A673 (cell line): ENCODE results near the gene CUL9. TPM values are rescaled to one million over a fixed set of nuclear protein-coding genes. Genes with fewer than 3 reads are reported as not detected.

Source experiments
- BruUV-seq: library from RNA; stranded (reverse); fragments of 400-500 nt; replicated peaks from 2 replicates; lab custom pipeline; 2021; lab: Mats Ljungman, UMichigan
- CTCF ChIA-PET: fragments of 300-600 bp; sonication (Branson Sonifier 250); formaldehyde crosslinking; loops from one replicate; lab custom pipeline; 2022; ENCODE audit warnings: antibody characterized with exemption; lab: Charles Lee
- POLR2A ChIA-PET: fragments of 300-600 bp; sonication (Branson Sonifier 250); formaldehyde crosslinking; loops from one replicate; lab custom pipeline; 2022; ENCODE audit warnings: antibody characterized with exemption; ENCODE audit not compliant: low non-redundant PET; lab: Charles Lee
- DNase-seq: peaks from one replicate; pipeline ENCODE4 v3.0.0-alpha.2; 2015; ENCODE audit warnings: low spot score
- H3K27ac ChIP-seq: fragments of 200-600 bp; sonication (generic); 2 replicates; pipeline ENCODE4 v1.5.1; 2016; ENCODE audit warnings: mixed run types, low read depth, mild to moderate bottlenecking, mixed read lengths, antibody characterized with exemption, low read length; ENCODE audit not compliant: poor library complexity, severe bottlenecking
- H3K27me3 ChIP-seq: fragments of 200-600 bp; sonication (generic); replicated peaks from 2 replicates; pipeline ENCODE4 v1.6.1; 2017; ENCODE audit warnings: mixed run types, low read depth, mild to moderate bottlenecking, mixed read lengths, antibody characterized with exemption, low read length; ENCODE audit not compliant: insufficient read depth, poor library complexity
- H3K36me3 ChIP-seq: fragments of 200-600 bp; sonication (generic); 2 replicates; pipeline ENCODE4 v1.6.1; 2016; ENCODE audit warnings: mixed run types, mild to moderate bottlenecking, mixed read lengths, antibody characterized with exemption, low read length; ENCODE audit not compliant: insufficient read depth, poor library complexity, severe bottlenecking
- H3K4me1 ChIP-seq: fragments of 200-600 bp; sonication (generic); 2 replicates; pipeline ENCODE4 v1.6.1; 2017; ENCODE audit warnings: mixed run types, mild to moderate bottlenecking, mixed read lengths, antibody characterized with exemption, low read length; ENCODE audit not compliant: insufficient read depth, poor library complexity, severe bottlenecking
- H3K4me3 ChIP-seq: fragments of 200-600 bp; sonication (generic); 2 replicates; pipeline ENCODE4 v1.5.1; 2016; ENCODE audit warnings: low read depth, mixed run types, mild to moderate bottlenecking, mixed read lengths, low read length; ENCODE audit not compliant: poor library complexity, severe bottlenecking
- H3K9me3 ChIP-seq: fragments of 200-600 bp; sonication (generic); 2 replicates; pipeline ENCODE4 v1.6.1; 2016; ENCODE audit warnings: mixed run types, low read depth, mild to moderate bottlenecking, mixed read lengths, antibody characterized with exemption, low read length; ENCODE audit not compliant: poor library complexity, severe bottlenecking
- EZH2 ChIP-seq: fragments of 200-600 bp; sonication (generic); IDR thresholded peaks from 2 replicates; pipeline ENCODE4 v1.6.1; 2017; ENCODE audit warnings: borderline replicate concordance, low read depth, mild to moderate bottlenecking, mixed read lengths, antibody characterized with exemption, low read length; ENCODE audit not compliant: poor library complexity, severe bottlenecking
- intact Hi-C: fragments of 100-400 bp; cut with micrococcal nuclease; formaldehyde crosslinking; loops from one replicate; pipeline ENCODE4 v1.10.0; 2022; ENCODE audit not compliant: unreplicated experiment
- total RNA-seq: library from RNA; stranded (reverse); gene quantifications from 2 replicates; pipeline ENCODE4 v1.2.3, GENCODE V29; 2021
- TF ChIP-seq, protein P1 (sequence below): fragments of 300-800, 200-600 bp; sonication (generic); conservative IDR thresholded peaks from 2 replicates; pipeline ENCODE4 v1.5.1; 2017; ENCODE audit warnings: low read depth, mild to moderate bottlenecking, antibody characterized with exemption, low read length, moderate library complexity, mixed read lengths

The CUL9 gene
- total RNA-seq, 1 experiment from 2014 or later = 38.7 TPM

DNA sequence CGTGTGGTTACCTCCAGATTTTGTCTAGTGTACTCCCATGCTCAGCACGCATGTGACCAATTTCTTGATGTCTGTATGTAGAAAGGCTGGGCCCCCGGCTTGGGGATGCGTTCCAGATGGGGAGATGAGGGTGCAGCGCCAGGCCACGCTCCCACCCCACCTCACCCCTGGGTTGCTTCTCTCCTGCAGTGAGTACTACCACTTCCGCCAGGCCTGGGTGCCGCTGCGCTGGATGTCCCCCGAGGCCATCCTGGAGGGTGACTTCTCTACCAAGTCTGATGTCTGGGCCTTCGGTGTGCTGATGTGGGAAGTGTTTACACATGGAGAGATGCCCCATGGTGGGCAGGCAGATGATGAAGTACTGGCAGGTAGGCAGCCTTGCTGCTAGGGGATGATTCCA, 22.4 kb upstream of the CUL9 start:
- Histone ChIP-seq H3K27me3 (no peaks in the 10 kb centered on the region), H3K36me3 (no peaks in the 10 kb centered on the region), H3K27ac (no peak overlapping the region), H3K9me3 (no peaks in the 10 kb centered on the region), H3K4me3 (no peak overlapping the region), H3K4me1 (no peaks in the 10 kb centered on the region)
- no TSS peak for BruUV-seq
- ChIA-PET CTCF (no interaction called here), POLR2A (no interaction called here)
- intact Hi-C loops = no loop called here
- DNase-seq = no peak
- TF ChIP-seq, protein P1, sequence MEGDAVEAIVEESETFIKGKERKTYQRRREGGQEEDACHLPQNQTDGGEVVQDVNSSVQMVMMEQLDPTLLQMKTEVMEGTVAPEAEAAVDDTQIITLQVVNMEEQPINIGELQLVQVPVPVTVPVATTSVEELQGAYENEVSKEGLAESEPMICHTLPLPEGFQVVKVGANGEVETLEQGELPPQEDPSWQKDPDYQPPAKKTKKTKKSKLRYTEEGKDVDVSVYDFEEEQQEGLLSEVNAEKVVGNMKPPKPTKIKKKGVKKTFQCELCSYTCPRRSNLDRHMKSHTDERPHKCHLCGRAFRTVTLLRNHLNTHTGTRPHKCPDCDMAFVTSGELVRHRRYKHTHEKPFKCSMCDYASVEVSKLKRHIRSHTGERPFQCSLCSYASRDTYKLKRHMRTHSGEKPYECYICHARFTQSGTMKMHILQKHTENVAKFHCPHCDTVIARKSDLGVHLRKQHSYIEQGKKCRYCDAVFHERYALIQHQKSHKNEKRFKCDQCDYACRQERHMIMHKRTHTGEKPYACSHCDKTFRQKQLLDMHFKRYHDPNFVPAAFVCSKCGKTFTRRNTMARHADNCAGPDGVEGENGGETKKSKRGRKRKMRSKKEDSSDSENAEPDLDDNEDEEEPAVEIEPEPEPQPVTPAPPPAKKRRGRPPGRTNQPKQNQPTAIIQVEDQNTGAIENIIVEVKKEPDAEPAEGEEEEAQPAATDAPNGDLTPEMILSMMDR = no peak
- no peak for TF ChIP-seq EZH2

- BruUV-seq = no TSS peak
- H3K36me3 ChIP-seq = no peaks in the 10 kb centered on the region
- TF ChIP-seq EZH2 = no peak
- TF ChIP-seq, protein P1 = no peak
- CTCF ChIA-PET = interaction anchor here (0.6 to 0.7 kb wide), 3 partner anchors 44 to 165 kb away, joined by 3 to 4 read pairs (median 3); no protein-coding TSS in a partner anchor
- no peaks in the 10 kb centered on the region for H3K27me3 ChIP-seq
- no peak for DNase-seq
- POLR2A ChIA-PET = interaction anchor here (0.6 kb wide), 1 partner anchor 130 kb away, joined by 3 read pairs; no protein-coding TSS in a partner anchor
- H3K27ac ChIP-seq = no peak overlapping the region
- intact Hi-C loops = no loop called here
- H3K4me1 ChIP-seq = no peaks in the 10 kb centered on the region
- no peak overlapping the region for H3K4me3 ChIP-seq
- no peaks in the 10 kb centered on the region for H3K9me3 ChIP-seq
Observed at GRCh38 chr6:43163899-43164298, 18.1 kb upstream of the CUL9 start.

DNA sequence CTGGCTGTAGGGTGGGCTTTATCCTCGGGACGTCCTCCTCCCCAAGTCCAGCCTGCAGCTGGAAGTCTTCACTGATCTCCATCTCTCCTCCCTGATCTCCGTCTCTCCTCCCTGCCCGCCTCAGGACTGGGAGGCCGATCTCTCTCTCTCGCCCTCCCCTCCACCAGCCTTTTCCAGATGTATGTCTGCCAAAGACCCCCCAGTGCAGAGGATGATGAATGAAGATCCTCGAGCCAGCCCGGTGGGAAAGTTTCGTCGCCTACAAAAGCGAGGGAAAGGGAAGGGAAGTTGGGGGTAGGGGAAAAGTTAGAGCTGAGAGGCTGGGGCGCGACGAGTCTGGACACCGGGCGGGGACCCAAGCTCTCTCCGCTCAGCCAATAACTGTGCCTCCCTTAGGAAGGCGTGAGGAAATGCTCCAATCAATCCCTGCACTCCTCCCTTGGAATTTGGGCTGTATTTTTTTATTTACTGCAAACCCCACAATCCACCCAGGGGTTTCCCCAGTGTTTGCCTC, 11.5 kb upstream of the CUL9 start:
- Histone ChIP-seq H3K27ac (peak overlapping the region; percentile 94), H3K36me3 (peaks cover 9% of the 10 kb centered on the region), H3K9me3 (no peaks in the 10 kb centered on the region), H3K4me1 (peaks cover 27% of the 10 kb centered on the region), H3K4me3 (peak overlapping the region; percentile 88), H3K27me3 (no peaks in the 10 kb centered on the region)
- DNase-seq = no peak
- ChIA-PET POLR2A (interaction anchor here (0.5 to 0.9 kb wide), 3 partner anchors 9 to 241 kb away, joined by 3 to 4 read pairs (median 3); no protein-coding TSS in a partner anchor), CTCF (interaction anchor here (1.2 kb wide), 1 partner anchor 27 kb away, joined by 3 read pairs; no protein-coding TSS in a partner anchor)
- no TSS peak for BruUV-seq
- intact Hi-C loops = loop anchor here (5.0 kb wide), 1 partner anchor 197 kb away; the partner anchor contains the start of gene ZNF318
- TF ChIP-seq, protein P1 = no peak
- TF ChIP-seq EZH2 = no peak
